ENCODE data around the gene NID2.

GRCh38 chr14:52078095-52078531, 9.3 kb upstream of the NID2 start:
- TF ChIP-seq, protein P1, sequence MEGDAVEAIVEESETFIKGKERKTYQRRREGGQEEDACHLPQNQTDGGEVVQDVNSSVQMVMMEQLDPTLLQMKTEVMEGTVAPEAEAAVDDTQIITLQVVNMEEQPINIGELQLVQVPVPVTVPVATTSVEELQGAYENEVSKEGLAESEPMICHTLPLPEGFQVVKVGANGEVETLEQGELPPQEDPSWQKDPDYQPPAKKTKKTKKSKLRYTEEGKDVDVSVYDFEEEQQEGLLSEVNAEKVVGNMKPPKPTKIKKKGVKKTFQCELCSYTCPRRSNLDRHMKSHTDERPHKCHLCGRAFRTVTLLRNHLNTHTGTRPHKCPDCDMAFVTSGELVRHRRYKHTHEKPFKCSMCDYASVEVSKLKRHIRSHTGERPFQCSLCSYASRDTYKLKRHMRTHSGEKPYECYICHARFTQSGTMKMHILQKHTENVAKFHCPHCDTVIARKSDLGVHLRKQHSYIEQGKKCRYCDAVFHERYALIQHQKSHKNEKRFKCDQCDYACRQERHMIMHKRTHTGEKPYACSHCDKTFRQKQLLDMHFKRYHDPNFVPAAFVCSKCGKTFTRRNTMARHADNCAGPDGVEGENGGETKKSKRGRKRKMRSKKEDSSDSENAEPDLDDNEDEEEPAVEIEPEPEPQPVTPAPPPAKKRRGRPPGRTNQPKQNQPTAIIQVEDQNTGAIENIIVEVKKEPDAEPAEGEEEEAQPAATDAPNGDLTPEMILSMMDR (IDR thresholded peaks at IDR 0.05; ENCODE audit: low read depth, low read length) = no peak
- no peak for TF ChIP-seq EZH2phosphoT487 (IDR thresholded peaks at IDR 0.05; ENCODE audit: low read depth)
